Heart right ventricle (tissue), 16 donors: Measurements from ENCODE around the gene SLC35F3. TPM values are rescaled to one million over a fixed set of nuclear protein-coding genes. Genes with fewer than 3 reads are reported as not detected.

Experiments
- ATAC-seq, 8 donors: fragments of 200-7000 bp; cut with Tn5 transposase; one replicate each; pipeline ENCODE4 v1.9.1; 2020; ENCODE audit warnings: mild to moderate bottlenecking in 8 of 8, moderate library complexity in 8 of 8, moderate number of reproducible peaks in 1 of 8
- DNase-seq, 2 donors: peaks; one replicate each; pipeline ENCODE4 v3.0.0-alpha.2; 2020
- H3K27ac ChIP-seq, 10 donors: fragments of 200-600 bp; sonication (generic) in 2 of 10; one replicate each; pipeline versions ENCODE4 v1.5.0 to v1.8.0; 2020 to 2022; ENCODE audit warnings: mild to moderate bottlenecking in 3 of 10
- H3K27me3 ChIP-seq, 7 donors: fragments of 200-600 bp; one replicate each; pipeline ENCODE4 v1.8.0; 2021 to 2022; ENCODE audit warnings: mild to moderate bottlenecking in 2 of 7
- H3K36me3 ChIP-seq, 9 donors: fragments of 200-600 bp; sonication (generic) in 1 of 9; one replicate each; pipeline versions ENCODE4 v1.5.0 to v1.8.0; 2020 to 2022; ENCODE audit warnings: mild to moderate bottlenecking in 2 of 9
- H3K4me1 ChIP-seq, 9 donors: fragments of 200-600 bp; sonication (generic) in 1 of 9; one replicate each; pipeline versions ENCODE4 v1.5.0 to v1.8.0; 2020 to 2022; ENCODE audit warnings: mild to moderate bottlenecking in 4 of 9
- H3K4me3 ChIP-seq, 10 donors: fragments of 200-600 bp; sonication (generic) in 2 of 10; one replicate each; pipeline versions ENCODE4 v1.5.0 to v1.8.0; 2020 to 2022; ENCODE audit warnings: mild to moderate bottlenecking in 7 of 10, moderate library complexity in 2 of 10
- H3K9me3 ChIP-seq, 11 donors: fragments of 200-600 bp in 10 of 11; sonication (generic) in 2 of 11; one replicate each; pipeline versions ENCODE4 v1.5.0 to v1.8.0; 2013 to 2022; ENCODE audit warnings: mild to moderate bottlenecking in 2 of 11, control low read depth in 1 of 11, moderate library complexity in 1 of 11
- CTCF ChIP-seq, 9 donors: fragments of 200-600 bp; sonication (generic) in 2 of 9; IDR thresholded peaks; one replicate each; pipeline versions ENCODE4 v1.5.0 to v1.8.0; 2021 to 2022; ENCODE audit warnings: antibody characterized with exemption in 9 of 9, mild to moderate bottlenecking in 5 of 9, moderate library complexity in 1 of 9
- WGBS, 2 donors: extraction: QIAGEN DNeasy Blood & Tissue Kit; methylation state at CpG; one replicate each; pipeline ENCODE4 v1.1.7; 2013; ENCODE audit warnings: inconsistent platforms in 1 of 2; 5-methylcytosine and 5-hydroxymethylcytosine counted together
- intact Hi-C, 10 donors: fragments of 100-400 bp; cut with DNase I; formaldehyde crosslinking; loops; one replicate each; pipeline versions ENCODE4 v1.11.1 to v1.14.2; 2022
- polyA plus RNA-seq, 2 donors: library from polyadenylated mRNA; stranded (reverse); fragments of 200-250 nt; gene quantifications; one replicate each; pipeline ENCODE4 v1.2.3, GENCODE V29; 2013
- total RNA-seq, 10 donors: library from RNA; stranded (reverse); fragmentation: NEBNext Ultra II Directional in 3 of 10; extraction: Animal tissue kit (Norgen Biotek cat#: 25700) in 3 of 10; gene quantifications; one replicate each; pipeline versions ENCODE4 v1.2.1 to v1.2.4, GENCODE V29; 2021 to 2023
- donor health status: Arrhythmogenic right ventricular cardiomyopathy.
- donor health status: ischemic (EF 13 %, LVEDD 7.1; RV severe dilation, severe dysfunction).
- donor health status: healthy with polysubstance abuse.
- donor health status: DM: no; HTN: yes; CAD: no.
- donor health status: DM: no; HTN: no; CAD: no.
- donor health status: ischemic (EF 25% LVEDD 6.9; RV normal size, moderate dysfunction).
- donor health status: ischemic (EF 25% LVEDD 5.7; RV mildly dilated, moderate dysfunction).
- donor health status: healthy.
- donor health status: DM: yes; HTN: yes; CAD: no.
- donor health status: Ischemic cardiomyopathy.
- donor health status: ischemic (EF 35%, LVEDD 5.7; RV mildly dilated, moderate dysfunction).
- donor health status: nonischemic (EF 11% LVEDD 7.7; RV severe dilation, severe dysfunction).
- donor health status: DM: yes; HTN: yes; CAD: no.
- donor health status: PGD.
- donor health status: ischemic (EF 29% LVEDD 5.4; RV normal size, mild dysfunction).
- donor health status: nonischemic (EF 23%, LVEDD 6.1; RV moderate dilation, normal function).

SLC35F3 gene
- total and polyA plus RNA-seq, 12 donors: 0.04 to 0.09 (median 0.09) TPM; not detected in 9

- TF ChIP-seq CTCF (IDR thresholded peaks at IDR 0.05): no peak
- H3K27me3 ChIP-seq: peaks cover 0 to 17% (median 9%) of the 10 kb centered on the region in 7 donors
- H3K4me1 ChIP-seq: no peaks in the 10 kb centered on the region
- H3K36me3 ChIP-seq: no peaks in the 10 kb centered on the region
- H3K4me3 ChIP-seq: no peak overlapping the region
- 61 to 68% methylated on average over 8 of the region's 8 CpGs for WGBS, 2 donors
- DNase-seq: no peak
- ATAC-seq: no peak
- no peak overlapping the region for H3K27ac ChIP-seq
- no peaks in the 10 kb centered on the region for H3K9me3 ChIP-seq
- intact Hi-C loops: no loop called here
Measured at GRCh38 chr1:234277161-234277868, 372.8 kb downstream of the SLC35F3 start.

GRCh38 chr1:234279021-234279420, 374.5 kb downstream of the SLC35F3 start:
- Histone ChIP-seq H3K4me3 (no peak overlapping the region), H3K4me1 (no peaks in the 10 kb centered on the region), H3K27me3 (peaks cover 0 to 20% (median 7%) of the 10 kb centered on the region in 7 donors), H3K9me3 (no peaks in the 10 kb centered on the region), H3K27ac (no peak overlapping the region), H3K36me3 (no peaks in the 10 kb centered on the region)
- ATAC-seq: no peak
- intact Hi-C loops: no loop called here
- 74 to 78% methylated on average over 1 of the region's 1 CpG for WGBS, 2 donors
- TF ChIP-seq CTCF (IDR thresholded peaks at IDR 0.05): no peak
- no peak for DNase-seq

- ATAC-seq: no peak
- Histone ChIP-seq H3K4me3 (no peak overlapping the region), H3K36me3 (no peaks in the 10 kb centered on the region), H3K27ac (no peak overlapping the region), H3K27me3 (peaks cover 0 to 31% (median 9%) of the 10 kb centered on the region in 7 donors), H3K4me1 (no peaks in the 10 kb centered on the region), H3K9me3 (no peaks in the 10 kb centered on the region)
- TF ChIP-seq CTCF (IDR thresholded peaks at IDR 0.05): no peak
- no peak for DNase-seq
- WGBS, 2 donors: 74 to 83% methylated on average over 4 of the region's 4 CpGs
- intact Hi-C loops: no loop called here
Measured at GRCh38 chr1:234280500-234280899, 376.0 kb downstream of the SLC35F3 start.

GRCh38 chr1:234281826-234282489, 377.5 kb downstream of the SLC35F3 start:
- WGBS, 2 donors: 42 to 57% methylated on average over 12 of the region's 12 CpGs
- TF ChIP-seq CTCF (IDR thresholded peaks at IDR 0.05): no peak
- Histone ChIP-seq H3K4me1 (no peaks in the 10 kb centered on the region), H3K27me3 (peaks cover 0 to 28% (median 9%) of the 10 kb centered on the region in 7 donors), H3K9me3 (no peaks in the 10 kb centered on the region), H3K4me3 (no peak overlapping the region), H3K27ac (no peak overlapping the region), H3K36me3 (no peaks in the 10 kb centered on the region)
- ATAC-seq: no peak
- intact Hi-C loops: no loop called here
- DNase-seq: no peak
